MM.1S (cell line): ENCODE data around the gene SPINK9.

Experiments
- EZH2 ChIP-seq: fragments of 300-600 bp; sonication (generic); optimal IDR thresholded peaks from 2 replicates; pipeline ENCODE3; 2017; ENCODE audit warnings: low read depth, mild to moderate bottlenecking, antibody characterized with exemption, low read length, mixed read lengths
- TF ChIP-seq, protein P1 (sequence below): fragments of 300-600 bp; sonication (generic); IDR thresholded peaks from 2 replicates; pipeline ENCODE4 v1.5.1; 2016; ENCODE audit warnings: antibody characterized with exemption, low read length, mixed read lengths

DNA sequence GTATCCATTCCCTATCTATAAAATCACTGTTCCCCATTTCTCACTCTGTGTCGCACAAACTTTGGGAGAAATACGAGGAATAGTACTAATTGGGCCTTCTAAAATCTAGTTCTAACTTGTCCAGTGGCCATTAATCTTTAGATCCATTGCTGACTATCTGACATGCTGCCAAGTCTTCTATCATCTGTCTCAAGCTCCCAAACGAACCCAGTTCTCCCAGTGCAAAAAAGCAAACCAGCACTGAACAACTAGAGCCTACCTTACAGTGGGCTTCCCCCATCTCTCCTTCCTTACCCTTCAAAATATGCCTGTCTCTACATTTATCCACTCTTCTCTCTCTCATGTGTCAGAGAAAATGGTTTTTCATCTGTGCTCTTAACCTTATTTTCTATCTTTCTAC lies 26.3 kb upstream of the SPINK9 start:
- TF ChIP-seq, protein P1, sequence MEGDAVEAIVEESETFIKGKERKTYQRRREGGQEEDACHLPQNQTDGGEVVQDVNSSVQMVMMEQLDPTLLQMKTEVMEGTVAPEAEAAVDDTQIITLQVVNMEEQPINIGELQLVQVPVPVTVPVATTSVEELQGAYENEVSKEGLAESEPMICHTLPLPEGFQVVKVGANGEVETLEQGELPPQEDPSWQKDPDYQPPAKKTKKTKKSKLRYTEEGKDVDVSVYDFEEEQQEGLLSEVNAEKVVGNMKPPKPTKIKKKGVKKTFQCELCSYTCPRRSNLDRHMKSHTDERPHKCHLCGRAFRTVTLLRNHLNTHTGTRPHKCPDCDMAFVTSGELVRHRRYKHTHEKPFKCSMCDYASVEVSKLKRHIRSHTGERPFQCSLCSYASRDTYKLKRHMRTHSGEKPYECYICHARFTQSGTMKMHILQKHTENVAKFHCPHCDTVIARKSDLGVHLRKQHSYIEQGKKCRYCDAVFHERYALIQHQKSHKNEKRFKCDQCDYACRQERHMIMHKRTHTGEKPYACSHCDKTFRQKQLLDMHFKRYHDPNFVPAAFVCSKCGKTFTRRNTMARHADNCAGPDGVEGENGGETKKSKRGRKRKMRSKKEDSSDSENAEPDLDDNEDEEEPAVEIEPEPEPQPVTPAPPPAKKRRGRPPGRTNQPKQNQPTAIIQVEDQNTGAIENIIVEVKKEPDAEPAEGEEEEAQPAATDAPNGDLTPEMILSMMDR = no peak
- no peak for TF ChIP-seq EZH2
